Psoas muscle (tissue), 8 donors: ENCODE data around the gene GNE. TPM values are rescaled to one million over a fixed set of nuclear protein-coding genes. Genes with fewer than 3 reads are reported as not detected.

Source experiments
- ATAC-seq, 4 donors: fragments of 200-7000 bp; cut with Tn5 transposase; one replicate each; pipeline ENCODE4 v1.9.1; 2020; ENCODE audit warnings: moderate library complexity in 3 of 4, mild to moderate bottlenecking in 2 of 4
- DNase-seq, 2 donors: peaks; one replicate each; pipeline ENCODE4 v3.0.0-alpha.2; 2020
- H3K27ac ChIP-seq: fragments of 200-600 bp; one replicate; pipeline ENCODE4 v1.8.0; 2022
- H3K27me3 ChIP-seq, 3 donors: fragments of 200-600 bp in 1 of 3; one replicate each; pipeline versions ENCODE4 v1.6.1 to v1.8.0; 2013 to 2022; ENCODE audit warnings: low read length in 2 of 3, mild to moderate bottlenecking in 2 of 3, moderate library complexity in 1 of 3; ENCODE audit not compliant: insufficient read depth in 3 of 3
- H3K36me3 ChIP-seq, 2 donors: fragments of 200-600 bp in 1 of 2; one replicate each; pipeline versions ENCODE4 v1.6.1 to v1.8.0; 2013 to 2022; ENCODE audit warnings: low read depth in 1 of 2, mild to moderate bottlenecking in 1 of 2, moderate library complexity in 1 of 2; ENCODE audit not compliant: insufficient read depth in 1 of 2
- H3K4me1 ChIP-seq: fragments of 200-600 bp; one replicate; pipeline ENCODE4 v1.8.0; 2022
- H3K4me3 ChIP-seq: fragments of 200-600 bp; one replicate; pipeline ENCODE4 v1.8.0; 2022; ENCODE audit warnings: mild to moderate bottlenecking
- H3K9me3 ChIP-seq: fragments of 200-600 bp; one replicate; pipeline ENCODE4 v1.8.0; 2022
- WGBS, 3 donors: extraction: QIAGEN DNeasy Blood & Tissue Kit; methylation state at CpG; one replicate each; pipeline versions ENCODE4 v1.1.6 to v1.1.7; 2013; 5-methylcytosine and 5-hydroxymethylcytosine counted together
- intact Hi-C, 2 donors: fragments of 100-400 bp; cut with DNase I; formaldehyde crosslinking; loops; one replicate each; pipeline versions ENCODE4 v1.11.0 to v1.14.2; 2022
- polyA plus RNA-seq, 3 donors: library from polyadenylated mRNA; stranded (reverse); fragments of 200-250 nt; gene quantifications; one replicate each; pipeline ENCODE4 v1.2.3, GENCODE V29; 2013
- total RNA-seq, 4 donors: library from RNA; stranded (reverse); fragmentation: NEBNext Ultra II Directional in 2 of 4; extraction: Animal tissue kit (Norgen Biotek cat#: 25700) in 2 of 4; gene quantifications; one replicate each; pipeline versions ENCODE4 v1.2.1 to v1.2.4, GENCODE V29; 2021 to 2023
- TF ChIP-seq, protein P1 (sequence below): fragments of 200-600 bp; IDR thresholded peaks from one replicate; pipeline ENCODE4 v1.8.0; 2022; ENCODE audit warnings: antibody characterized with exemption
- donor health status: healthy with polysubstance abuse.
- donor health status: DM: no; HTN: no; CAD: no; lungs with moderate emphysema.
- donor health status: Bipolar disorder and iron deficiency.
- donor health status: healthy.
- donor health status: DM: yes; HTN: yes; CAD: no.
- donor health status: DM: no; HTN: no; CAD: no.
- donor health status: DM: no; HTN: no; CAD: no.
- donor health status: DM: yes; HTN: yes; CAD: no.

The GNE gene
- total and polyA plus RNA-seq, 7 donors, result 3.0 to 11.6 (median 8.9) TPM

DNA sequence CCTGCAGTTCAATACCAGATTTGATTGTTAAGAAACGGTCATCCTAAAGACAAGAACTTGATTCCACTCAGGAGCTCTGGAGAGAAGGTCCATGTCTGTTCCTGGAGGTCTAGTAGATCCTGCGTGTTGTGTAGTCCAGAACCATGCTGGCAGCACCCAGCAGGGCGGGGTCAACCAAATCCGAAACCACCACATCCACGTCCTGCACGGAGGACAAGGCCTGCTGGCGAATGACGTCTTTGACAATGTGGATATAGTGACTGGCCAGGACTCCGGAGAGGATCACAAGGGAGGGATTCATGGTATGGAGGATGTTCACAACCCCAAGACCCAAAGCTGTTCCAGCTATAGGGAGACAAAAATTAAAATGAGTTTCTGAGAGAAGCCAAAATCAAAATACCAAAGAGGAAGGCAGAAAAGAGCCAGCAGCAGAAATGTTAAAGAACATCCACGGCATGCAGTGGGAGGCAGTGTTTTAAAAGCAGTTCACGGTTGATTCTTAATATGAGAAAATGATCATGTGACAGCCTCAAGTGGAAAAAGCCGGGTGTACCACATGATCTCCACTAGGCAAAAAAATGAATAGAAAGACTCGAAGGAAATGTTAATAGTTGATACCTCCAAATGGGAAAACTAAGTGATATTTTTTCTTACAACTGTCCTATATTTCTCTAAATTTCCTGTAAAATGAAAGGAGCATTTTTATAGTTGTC, 40.8 kb downstream of the GNE start:
- Histone ChIP-seq H3K4me1 (peaks cover 21% of the 10 kb centered on the region), H3K36me3 (peaks cover 5 to 66% of the 10 kb centered on the region in 2 donors), H3K27ac (no peak overlapping the region), H3K27me3 (no peaks in the 10 kb centered on the region), H3K4me3 (no peak overlapping the region), H3K9me3 (no peaks in the 10 kb centered on the region)
- ATAC-seq (no peak), DNase-seq (no peak)
- intact Hi-C loops, result no loop called here
- 42 to 57% (median 48%) methylated on average over 13 of the region's 13 CpGs for WGBS, 3 donors
- TF ChIP-seq, protein P1, sequence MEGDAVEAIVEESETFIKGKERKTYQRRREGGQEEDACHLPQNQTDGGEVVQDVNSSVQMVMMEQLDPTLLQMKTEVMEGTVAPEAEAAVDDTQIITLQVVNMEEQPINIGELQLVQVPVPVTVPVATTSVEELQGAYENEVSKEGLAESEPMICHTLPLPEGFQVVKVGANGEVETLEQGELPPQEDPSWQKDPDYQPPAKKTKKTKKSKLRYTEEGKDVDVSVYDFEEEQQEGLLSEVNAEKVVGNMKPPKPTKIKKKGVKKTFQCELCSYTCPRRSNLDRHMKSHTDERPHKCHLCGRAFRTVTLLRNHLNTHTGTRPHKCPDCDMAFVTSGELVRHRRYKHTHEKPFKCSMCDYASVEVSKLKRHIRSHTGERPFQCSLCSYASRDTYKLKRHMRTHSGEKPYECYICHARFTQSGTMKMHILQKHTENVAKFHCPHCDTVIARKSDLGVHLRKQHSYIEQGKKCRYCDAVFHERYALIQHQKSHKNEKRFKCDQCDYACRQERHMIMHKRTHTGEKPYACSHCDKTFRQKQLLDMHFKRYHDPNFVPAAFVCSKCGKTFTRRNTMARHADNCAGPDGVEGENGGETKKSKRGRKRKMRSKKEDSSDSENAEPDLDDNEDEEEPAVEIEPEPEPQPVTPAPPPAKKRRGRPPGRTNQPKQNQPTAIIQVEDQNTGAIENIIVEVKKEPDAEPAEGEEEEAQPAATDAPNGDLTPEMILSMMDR, result no peak

DNA sequence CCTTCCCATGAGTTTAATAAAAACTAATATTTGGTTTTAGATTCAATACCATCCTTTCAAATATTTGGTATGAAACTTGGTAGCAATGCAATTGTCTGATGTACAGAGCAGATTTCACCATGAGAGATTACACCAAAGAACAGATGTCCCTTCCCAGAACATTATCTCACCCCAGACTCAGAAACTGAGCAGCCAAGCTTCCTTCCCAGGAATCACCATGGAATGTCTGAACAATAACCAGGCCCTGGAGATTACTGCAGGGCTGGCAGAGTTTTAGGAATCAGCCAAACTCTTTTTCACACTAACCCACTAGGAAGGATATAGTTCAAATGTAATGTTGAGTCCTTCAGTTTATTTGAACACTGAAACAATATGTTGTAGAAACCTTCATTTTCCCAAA, 43.7 kb downstream of the GNE start:
- Histone ChIP-seq H3K4me1 (peaks cover 33% of the 10 kb centered on the region), H3K27ac (peak overlapping the region; percentile 37), H3K27me3 (no peaks in the 10 kb centered on the region), H3K4me3 (no peak overlapping the region), H3K9me3 (no peaks in the 10 kb centered on the region), H3K36me3 (peaks cover 5 to 67% of the 10 kb centered on the region in 2 donors)
- intact Hi-C loops, result no loop called here
- TF ChIP-seq, protein P1, result no peak
- DNase-seq (no peak), ATAC-seq (peak in 1 of 4 donors; percentile 23)

DNA sequence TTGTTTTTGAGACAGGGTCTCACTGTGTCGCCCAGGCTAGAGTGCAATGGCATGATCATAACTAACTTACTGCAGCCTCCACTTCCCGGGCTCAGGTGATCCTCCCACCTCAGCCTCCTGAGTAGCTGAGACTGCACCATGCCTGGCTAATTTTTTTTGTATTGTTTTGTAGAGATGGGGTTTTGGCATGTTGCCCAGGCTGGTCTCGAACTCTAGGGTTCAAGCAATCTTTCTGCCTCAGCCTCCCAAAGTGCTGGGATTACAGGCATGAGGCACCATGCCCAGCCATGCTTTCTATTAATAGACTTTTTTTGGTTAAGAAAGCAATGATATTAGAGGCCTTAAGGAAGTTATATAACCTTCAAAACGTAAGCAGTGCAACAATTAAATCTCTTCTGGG, 44.3 kb downstream of the GNE start:
- ATAC-seq (no peak), DNase-seq (no peak)
- Histone ChIP-seq H3K27ac (no peak overlapping the region), H3K27me3 (no peaks in the 10 kb centered on the region), H3K36me3 (peaks cover 5 to 66% of the 10 kb centered on the region in 2 donors), H3K4me3 (no peak overlapping the region), H3K4me1 (peaks cover 35% of the 10 kb centered on the region), H3K9me3 (no peaks in the 10 kb centered on the region)
- WGBS, 3 donors, result 58 to 67% (median 60%) methylated on average over 4 of the region's 4 CpGs
- intact Hi-C loops, result no loop called here
- TF ChIP-seq, protein P1, result no peak

DNA sequence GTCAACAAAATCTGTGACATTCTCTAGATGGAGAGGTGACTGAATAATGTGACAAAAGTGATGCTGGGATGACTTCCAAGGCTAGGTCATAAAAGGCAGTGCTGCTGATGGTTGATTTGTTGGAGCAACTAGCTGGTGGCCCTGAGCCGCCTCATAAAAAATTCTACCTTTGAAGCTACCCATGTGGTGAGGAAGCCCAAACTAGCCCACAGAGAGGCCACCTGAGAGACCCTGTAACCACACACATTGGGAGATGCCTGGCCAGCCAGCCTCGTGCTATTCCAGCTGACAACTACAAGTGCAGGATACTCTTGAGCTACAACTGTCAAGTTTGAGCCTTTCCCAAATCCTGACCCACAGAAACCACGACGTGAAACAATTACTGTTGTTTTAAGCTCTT, 44.9 kb downstream of the GNE start:
- ATAC-seq, result no peak
- 87 to 90% (median 87%) methylated on average over 4 of the region's 4 CpGs for WGBS, 3 donors
- intact Hi-C loops, result no loop called here

More for the DNA sequence above, 44.9 kb downstream of the GNE start:
- no peaks in the 10 kb centered on the region for H3K9me3 ChIP-seq
- H3K27ac ChIP-seq, result no peak overlapping the region
- H3K4me3 ChIP-seq, result no peak overlapping the region
- H3K27me3 ChIP-seq, result no peaks in the 10 kb centered on the region
- TF ChIP-seq, protein P1, result no peak
- DNase-seq, result no peak
- H3K4me1 ChIP-seq, result peaks cover 41% of the 10 kb centered on the region
- peaks cover 5 to 66% of the 10 kb centered on the region in 2 donors for H3K36me3 ChIP-seq
